T-helper 2 cell treated with Interferon-gamma antibody and Interleukin-4, amounts not matched to agents 5 μg/mL and 100 μg/mL, for 36 hours (primary cell): ENCODE results near the gene FMN1.
"Not testable (repeated sequence)": the region's sequence is repeated elsewhere in the genome, so short reads cannot be mapped to it uniquely, and the experiment has no call there.

Source experiments
- DNase-seq: peaks from one replicate; pipeline ENCODE4 v3.0.0; 2021; ENCODE audit warnings: low spot score
- H3K27ac Mint-ChIP-seq: one replicate; pipeline ENCODE4 v1.8.0; 2021; ENCODE audit warnings: mild to moderate bottlenecking, mixed read lengths
- H3K27me3 Mint-ChIP-seq: one replicate; pipeline ENCODE4 v1.8.0; 2021; ENCODE audit warnings: low read depth, mixed read lengths
- H3K36me3 Mint-ChIP-seq: one replicate; pipeline ENCODE4 v1.8.0; 2021; ENCODE audit warnings: low read depth, mixed read lengths
- H3K4me1 Mint-ChIP-seq: one replicate; pipeline ENCODE4 v1.8.0; 2021; ENCODE audit warnings: low read depth, mixed read lengths
- H3K4me3 Mint-ChIP-seq: one replicate; pipeline ENCODE4 v1.8.0; 2022; ENCODE audit warnings: mild to moderate bottlenecking, moderate library complexity, mixed read lengths
- H3K9me3 Mint-ChIP-seq: one replicate; pipeline ENCODE4 v1.8.0; 2021; ENCODE audit warnings: mixed read lengths

FMN1 gene

DNA sequence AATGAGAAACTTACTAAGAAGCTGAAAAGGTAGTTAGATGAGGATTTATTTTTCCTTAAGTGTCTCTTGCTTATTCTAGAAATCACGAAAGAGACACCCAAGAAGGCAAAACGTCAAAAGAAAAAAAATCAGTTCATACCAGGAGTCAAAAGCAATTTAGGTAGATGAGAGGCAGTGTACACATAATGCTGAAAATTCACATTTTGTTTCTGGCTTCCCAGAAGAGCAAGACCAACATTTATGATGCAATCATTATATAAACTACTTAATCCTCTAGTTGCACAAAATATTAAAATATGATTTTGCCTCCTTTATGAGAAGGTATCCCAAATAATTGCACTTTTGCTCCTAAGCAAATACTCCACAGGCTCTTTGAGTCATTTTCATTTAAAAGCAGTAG lies 228.0 kb downstream of the FMN1 start:
- no peak for DNase-seq
- Mint-ChIP-seq H3K4me3 (no peak overlapping the region), H3K27me3 (no peaks in the 10 kb centered on the region), H3K4me1 (no peaks in the 10 kb centered on the region), H3K9me3 (no peaks in the 10 kb centered on the region), H3K27ac (no peak overlapping the region), H3K36me3 (no peaks in the 10 kb centered on the region)

DNA sequence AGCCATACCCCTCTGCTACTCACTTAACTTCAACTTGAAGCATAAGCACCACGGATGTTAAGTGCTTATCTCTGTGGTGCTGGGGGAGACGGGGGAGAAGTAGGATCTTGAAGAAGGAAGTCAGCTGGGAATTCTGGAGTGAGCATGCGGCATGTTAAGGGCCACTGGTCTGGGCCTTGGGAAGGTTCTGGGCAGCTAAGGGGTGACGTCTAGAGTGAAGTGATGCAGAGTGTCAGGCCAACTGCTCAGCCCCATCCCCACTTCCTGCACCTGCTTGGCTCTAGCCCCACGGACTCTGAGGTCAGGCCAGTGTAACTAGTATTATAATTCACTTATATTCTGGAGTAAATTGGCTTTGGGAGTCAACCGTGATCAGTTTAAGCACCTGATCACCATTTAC lies 228.6 kb downstream of the FMN1 start:
- H3K27ac Mint-ChIP-seq = no peak overlapping the region
- no peak overlapping the region for H3K4me3 Mint-ChIP-seq
- H3K27me3 Mint-ChIP-seq = no peaks in the 10 kb centered on the region
- no peak for DNase-seq
- H3K9me3 Mint-ChIP-seq = no peaks in the 10 kb centered on the region
- no peaks in the 10 kb centered on the region for H3K4me1 Mint-ChIP-seq
- no peaks in the 10 kb centered on the region for H3K36me3 Mint-ChIP-seq

DNA sequence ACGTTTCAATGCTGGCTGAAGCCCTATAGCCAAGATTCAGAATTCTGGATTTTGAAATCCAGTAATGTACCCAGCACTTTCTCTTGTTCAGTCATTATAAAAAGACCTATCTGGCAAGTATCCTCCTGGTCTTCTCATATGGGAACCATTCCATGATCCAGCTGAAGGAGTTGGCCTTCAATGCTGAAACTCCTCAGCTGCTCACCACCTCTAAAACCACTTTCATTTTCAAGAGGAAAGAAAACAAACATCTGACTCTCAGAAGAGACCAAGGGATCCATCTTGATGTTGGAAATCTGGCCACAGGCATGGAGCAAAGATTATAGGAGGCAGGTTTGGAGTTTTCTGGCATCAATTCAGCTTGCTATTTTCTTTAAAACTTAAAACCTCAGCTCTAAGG lies 235.4 kb downstream of the FMN1 start:
- Mint-ChIP-seq H3K36me3 (no peaks in the 10 kb centered on the region), H3K4me1 (no peaks in the 10 kb centered on the region), H3K4me3 (no peak overlapping the region), H3K27ac (no peak overlapping the region), H3K27me3 (no peaks in the 10 kb centered on the region), H3K9me3 (no peaks in the 10 kb centered on the region)
- DNase-seq = no peak

DNA sequence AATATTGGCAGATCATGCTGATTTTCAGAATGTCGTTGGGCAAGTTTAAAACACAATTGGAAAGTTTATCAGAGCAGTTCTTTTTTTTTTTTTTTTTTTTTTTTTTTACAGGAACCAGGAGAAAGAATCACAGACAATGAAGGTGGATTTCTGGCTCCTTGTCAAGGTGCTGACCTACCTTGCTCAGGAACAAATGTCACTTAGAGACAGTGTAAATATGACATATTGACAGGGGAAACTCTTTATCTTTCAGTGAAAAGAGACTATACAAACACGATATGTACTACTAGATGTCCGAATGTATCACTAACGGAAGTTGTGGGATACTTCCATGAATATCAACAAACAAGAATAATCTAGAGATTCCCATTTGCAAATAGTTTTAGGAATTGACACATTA lies 237.3 kb downstream of the FMN1 start:
- no peak overlapping the region for H3K27ac Mint-ChIP-seq
- H3K36me3 Mint-ChIP-seq = no peaks in the 10 kb centered on the region
- H3K4me1 Mint-ChIP-seq = no peaks in the 10 kb centered on the region
- no peak overlapping the region for H3K4me3 Mint-ChIP-seq
- no peak for DNase-seq
- H3K9me3 Mint-ChIP-seq = no peaks in the 10 kb centered on the region
- H3K27me3 Mint-ChIP-seq = no peaks in the 10 kb centered on the region

DNA sequence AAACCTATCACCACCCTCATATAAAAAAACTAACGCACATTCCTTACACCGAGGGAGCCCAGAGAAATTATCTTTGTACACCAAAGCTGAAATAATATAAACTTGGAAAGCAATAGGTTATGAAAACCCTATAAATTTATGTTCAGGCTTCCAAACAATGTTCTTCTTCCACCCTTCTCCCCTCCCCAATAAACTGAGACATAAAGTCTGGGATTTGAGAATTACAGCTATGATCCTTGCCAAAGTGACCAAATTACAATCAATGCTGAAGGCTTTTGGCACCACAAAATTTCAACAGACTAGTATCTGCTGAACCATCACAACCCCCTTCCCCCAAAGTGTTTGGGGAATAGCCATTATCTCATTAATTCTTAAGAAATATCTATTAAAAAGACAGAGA lies 237.8 kb downstream of the FMN1 start:
- Mint-ChIP-seq H3K9me3 (no peaks in the 10 kb centered on the region), H3K36me3 (no peaks in the 10 kb centered on the region), H3K4me3 (no peak overlapping the region), H3K4me1 (no peaks in the 10 kb centered on the region), H3K27ac (no peak overlapping the region), H3K27me3 (no peaks in the 10 kb centered on the region)
- no peak for DNase-seq

DNA sequence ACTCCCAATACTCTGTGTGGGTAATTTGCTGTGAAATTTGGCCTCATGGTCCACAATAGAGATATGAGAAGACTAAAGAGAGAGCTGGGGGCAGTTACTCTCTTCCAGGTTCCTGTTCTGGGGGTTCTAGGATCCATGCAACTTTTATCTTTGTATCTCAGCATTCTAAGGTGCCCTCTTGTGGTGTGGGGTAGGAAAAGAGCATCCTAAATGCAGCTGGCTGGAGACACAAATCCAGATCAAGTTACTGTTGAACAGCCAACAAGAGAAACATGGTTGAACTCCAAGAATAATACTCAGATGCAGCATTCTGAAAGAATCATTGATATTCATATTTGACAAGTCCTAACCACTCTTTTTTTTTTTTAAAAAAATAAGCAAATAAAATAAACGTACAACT lies 238.5 kb downstream of the FMN1 start:
- no peaks in the 10 kb centered on the region for H3K36me3 Mint-ChIP-seq
- H3K27ac Mint-ChIP-seq = no peak overlapping the region
- H3K4me3 Mint-ChIP-seq = no peak overlapping the region
- DNase-seq = no peak
- H3K9me3 Mint-ChIP-seq = no peaks in the 10 kb centered on the region
- H3K27me3 Mint-ChIP-seq = no peaks in the 10 kb centered on the region
- H3K4me1 Mint-ChIP-seq = no peaks in the 10 kb centered on the region

DNA sequence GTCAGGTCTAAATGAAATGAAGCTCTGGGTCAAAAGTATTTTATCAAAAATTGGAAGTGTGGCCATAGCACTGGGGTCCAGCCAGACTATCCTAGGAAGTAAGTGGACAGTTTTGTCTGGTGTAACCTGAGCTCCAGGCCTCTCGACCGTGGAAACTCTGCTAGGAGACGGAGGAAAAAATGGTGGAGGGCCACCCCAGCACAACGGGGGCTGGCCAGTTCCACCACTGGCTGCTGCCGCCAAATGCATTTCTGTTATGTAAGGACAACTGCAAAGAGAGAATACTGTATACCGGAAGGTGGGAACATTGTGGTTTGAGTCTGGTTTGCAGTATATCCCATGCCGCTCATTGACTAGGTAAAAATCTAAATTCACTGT lies 241.0 kb downstream of the FMN1 start:
- Mint-ChIP-seq H3K36me3 (no peaks in the 10 kb centered on the region), H3K4me1 (no peaks in the 10 kb centered on the region), H3K9me3 (no peaks in the 10 kb centered on the region), H3K27ac (no peak overlapping the region), H3K4me3 (no peak overlapping the region), H3K27me3 (no peaks in the 10 kb centered on the region)
- no peak for DNase-seq

DNA sequence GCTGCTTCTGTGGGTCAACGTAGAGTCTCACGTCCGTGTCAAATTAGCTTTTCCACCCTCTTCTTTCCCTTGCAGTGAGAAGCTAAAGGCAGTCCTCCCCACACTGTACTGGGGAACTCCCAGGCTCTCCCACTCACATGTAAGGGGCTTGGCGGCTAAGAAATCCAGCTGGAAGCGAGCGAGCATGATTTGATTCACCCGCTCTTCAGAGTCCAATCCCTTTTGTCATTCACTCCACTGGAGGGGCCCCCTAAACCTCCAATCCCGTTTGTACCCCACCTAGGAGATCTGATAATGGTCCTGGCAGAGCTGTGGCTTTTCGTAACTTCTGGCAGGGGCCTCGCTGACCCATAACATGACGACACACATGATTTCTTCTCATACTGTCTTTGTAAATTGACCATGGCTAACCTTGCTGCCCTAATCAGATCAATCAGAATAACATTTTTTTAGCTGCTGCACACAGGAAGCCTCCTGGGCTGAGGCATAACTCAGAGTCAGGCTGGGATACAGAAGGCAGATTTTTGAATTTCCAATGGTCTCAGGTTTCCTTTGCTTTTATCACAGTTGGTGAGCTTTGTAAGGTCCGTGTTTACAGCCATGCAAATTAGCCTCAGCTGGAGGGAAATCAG lies 241.5 kb downstream of the FMN1 start:
- DNase-seq = no peak
- no peaks in the 10 kb centered on the region for H3K4me1 Mint-ChIP-seq
- no peak overlapping the region for H3K4me3 Mint-ChIP-seq
- H3K36me3 Mint-ChIP-seq = no peaks in the 10 kb centered on the region
- H3K27ac Mint-ChIP-seq = no peak overlapping the region
- H3K27me3 Mint-ChIP-seq = no peaks in the 10 kb centered on the region
- no peaks in the 10 kb centered on the region for H3K9me3 Mint-ChIP-seq

DNA sequence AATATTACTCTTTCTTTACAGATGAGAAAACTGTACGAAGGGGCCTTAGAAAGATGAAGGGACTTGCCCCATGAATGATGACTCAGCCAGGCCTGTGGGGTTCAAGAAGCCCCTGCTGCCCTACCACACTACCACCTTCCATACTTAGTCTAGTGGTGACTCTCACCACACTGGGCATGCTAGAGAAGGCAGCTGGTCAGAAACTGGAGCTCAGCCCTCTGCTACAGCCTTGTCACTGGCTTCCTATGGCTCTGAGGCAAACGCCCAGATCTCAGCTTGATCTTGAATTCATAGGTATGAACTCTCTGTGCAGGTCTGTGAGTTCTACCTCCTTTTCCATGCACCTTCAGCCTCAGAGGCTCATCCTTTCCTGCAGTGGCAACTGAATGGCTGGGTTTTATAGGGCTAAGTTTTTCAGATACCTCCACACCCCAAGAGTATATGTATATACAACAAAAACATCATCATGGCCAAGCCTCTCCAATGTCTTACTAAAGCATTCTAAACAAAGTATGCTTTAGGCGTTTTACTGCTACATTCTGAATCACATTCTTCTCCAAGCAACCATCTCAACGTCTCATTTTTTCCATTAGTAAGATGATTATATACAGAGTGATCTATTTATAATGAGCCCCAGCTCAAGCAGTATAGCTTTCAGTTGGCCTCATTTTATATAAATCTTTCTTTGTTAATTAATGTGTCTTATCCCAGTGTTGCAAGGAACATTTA lies 242.6 kb downstream of the FMN1 start:
- no peaks in the 10 kb centered on the region for H3K36me3 Mint-ChIP-seq
- H3K27me3 Mint-ChIP-seq = no peaks in the 10 kb centered on the region
- H3K9me3 Mint-ChIP-seq = no peaks in the 10 kb centered on the region
- no peak overlapping the region for H3K27ac Mint-ChIP-seq
- no peak for DNase-seq
- no peak overlapping the region for H3K4me3 Mint-ChIP-seq
- H3K4me1 Mint-ChIP-seq = no peaks in the 10 kb centered on the region

DNA sequence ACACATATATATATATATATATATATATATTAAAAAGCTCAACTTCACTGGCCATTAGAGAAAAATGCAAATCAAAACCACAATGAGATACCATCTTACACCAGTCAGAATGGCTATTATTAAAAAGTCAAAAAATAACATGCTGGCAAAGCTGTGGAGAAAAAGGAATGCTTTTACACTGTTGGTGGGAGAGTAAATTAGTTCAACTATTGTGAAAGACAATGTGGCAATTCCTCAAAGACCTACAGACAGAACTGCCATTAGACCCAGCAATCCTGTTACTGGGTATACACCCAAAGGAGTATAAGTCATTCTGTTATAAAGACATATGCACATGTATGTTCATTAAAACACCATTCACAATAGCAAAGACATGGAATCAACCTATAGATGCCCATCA lies 244.5 kb downstream of the FMN1 start:
- H3K27me3 Mint-ChIP-seq, H3K9me3 Mint-ChIP-seq, DNase-seq, H3K4me1 Mint-ChIP-seq, H3K36me3 Mint-ChIP-seq, H3K27ac Mint-ChIP-seq, H3K4me3 Mint-ChIP-seq: not testable (repeated sequence)

DNA sequence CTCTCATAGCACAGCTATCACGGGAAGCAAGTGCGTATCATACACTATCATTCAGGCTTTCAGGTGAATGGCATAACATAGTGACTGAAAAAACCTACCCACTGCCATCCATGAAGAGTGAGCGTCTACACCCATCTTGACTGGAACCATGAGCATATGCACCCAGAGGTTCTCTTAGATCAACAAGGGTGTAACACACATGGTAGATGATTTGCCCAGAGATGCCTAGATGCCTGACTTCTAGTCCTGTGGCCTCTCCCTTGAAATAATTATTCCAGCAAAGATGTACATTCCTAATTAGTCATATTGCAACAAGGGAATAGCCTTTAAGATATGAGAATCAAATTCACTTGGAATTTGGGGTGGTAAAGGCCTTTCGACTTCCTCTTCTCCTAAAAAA lies 248.3 kb downstream of the FMN1 start:
- no peak for DNase-seq
- Mint-ChIP-seq H3K27me3 (no peaks in the 10 kb centered on the region), H3K27ac (no peak overlapping the region), H3K4me1 (no peaks in the 10 kb centered on the region), H3K36me3 (no peaks in the 10 kb centered on the region), H3K4me3 (no peak overlapping the region), H3K9me3 (no peaks in the 10 kb centered on the region)

DNA sequence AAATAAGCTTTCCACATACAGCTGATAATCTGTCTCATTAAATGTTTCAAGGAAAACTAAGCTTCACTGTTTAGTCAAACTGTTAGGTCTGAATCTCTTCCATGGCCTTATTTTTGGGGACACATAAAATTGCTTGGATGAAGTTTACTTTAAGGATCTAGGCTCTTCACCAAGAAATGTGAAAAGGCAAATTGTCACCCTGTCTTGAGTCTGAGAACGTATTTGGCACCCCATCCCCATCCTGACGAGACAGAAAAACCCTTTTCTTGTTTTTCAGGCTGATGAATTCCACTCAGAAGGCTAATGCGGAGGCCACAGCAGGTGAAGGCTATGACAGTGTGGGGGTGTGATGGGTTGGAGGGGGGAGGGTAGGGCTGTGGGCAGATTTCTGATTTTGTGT lies 250.1 kb downstream of the FMN1 start:
- Mint-ChIP-seq H3K4me3 (no peak overlapping the region), H3K27me3 (no peaks in the 10 kb centered on the region), H3K36me3 (no peaks in the 10 kb centered on the region), H3K4me1 (no peaks in the 10 kb centered on the region), H3K27ac (no peak overlapping the region), H3K9me3 (no peaks in the 10 kb centered on the region)
- DNase-seq = no peak

DNA sequence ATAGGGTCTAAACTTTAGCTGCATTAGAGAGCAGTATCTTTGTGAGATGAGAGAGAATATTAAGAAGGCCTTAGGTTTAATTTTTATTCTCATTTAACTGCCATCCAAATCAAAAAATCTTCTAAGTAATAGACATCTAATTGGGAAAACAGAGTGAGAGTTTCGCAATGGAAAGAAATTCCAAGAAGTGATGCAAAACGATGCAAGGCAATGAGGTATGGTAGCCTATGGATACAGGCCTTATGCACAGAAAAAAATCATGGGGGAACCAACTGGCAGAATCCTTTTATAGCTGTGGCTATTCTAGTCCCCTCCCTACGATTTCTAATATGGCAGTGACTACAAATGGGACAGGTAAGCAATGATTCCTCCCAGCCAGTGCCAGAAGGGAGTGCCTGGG lies 250.8 kb downstream of the FMN1 start:
- Mint-ChIP-seq H3K4me3 (no peak overlapping the region), H3K27ac (no peak overlapping the region), H3K9me3 (no peaks in the 10 kb centered on the region), H3K4me1 (no peaks in the 10 kb centered on the region), H3K27me3 (peaks cover 2% of the 10 kb centered on the region), H3K36me3 (no peaks in the 10 kb centered on the region)
- DNase-seq = no peak

DNA sequence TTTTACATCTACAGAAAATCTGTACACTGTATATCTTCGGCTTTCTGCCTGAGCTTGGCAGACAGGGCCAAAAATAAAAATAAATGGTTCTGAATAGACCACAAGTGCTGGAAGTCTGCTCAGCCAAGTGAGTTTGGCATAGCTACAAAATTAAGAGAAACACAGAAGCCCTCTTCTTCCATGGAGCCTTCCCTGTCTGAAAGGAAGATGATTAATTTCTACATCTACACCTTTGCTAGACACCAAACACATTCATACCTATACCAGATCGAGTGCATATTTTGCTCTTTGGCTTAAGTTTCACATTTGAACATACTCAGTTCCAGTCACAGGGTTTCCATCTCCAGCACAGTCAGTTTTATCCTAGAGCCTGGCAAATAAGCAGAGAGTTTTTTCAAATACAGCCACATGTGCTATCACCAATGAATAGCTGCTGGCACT lies 252.1 kb downstream of the FMN1 start:
- Mint-ChIP-seq H3K9me3 (no peaks in the 10 kb centered on the region), H3K27me3 (peaks cover 2% of the 10 kb centered on the region), H3K4me3 (no peak overlapping the region), H3K36me3 (no peaks in the 10 kb centered on the region), H3K27ac (no peak overlapping the region), H3K4me1 (no peaks in the 10 kb centered on the region)
- no peak for DNase-seq

DNA sequence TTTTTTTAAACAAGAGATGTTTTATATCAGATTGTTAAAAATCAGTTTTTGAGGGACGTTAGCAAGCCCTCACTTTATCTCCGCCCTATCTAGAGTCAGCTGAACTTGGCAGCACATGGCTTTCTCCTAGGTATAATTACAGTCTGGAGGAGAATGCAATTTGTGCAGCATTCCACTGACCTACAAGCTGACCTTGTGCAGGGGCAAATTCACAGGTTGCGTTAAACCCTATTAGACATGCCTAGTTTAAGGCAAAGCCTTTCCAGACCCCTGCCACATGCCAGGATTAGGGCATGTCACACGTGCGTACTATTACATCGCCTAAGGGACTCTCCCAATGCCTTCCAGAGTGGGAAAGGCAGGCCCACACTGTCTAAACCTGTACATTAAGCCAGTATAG lies 252.7 kb downstream of the FMN1 start:
- no peaks in the 10 kb centered on the region for H3K4me1 Mint-ChIP-seq
- no peak for DNase-seq
- H3K9me3 Mint-ChIP-seq = no peaks in the 10 kb centered on the region
- peaks cover 2% of the 10 kb centered on the region for H3K27me3 Mint-ChIP-seq
- no peaks in the 10 kb centered on the region for H3K36me3 Mint-ChIP-seq
- H3K4me3 Mint-ChIP-seq = no peak overlapping the region
- no peak overlapping the region for H3K27ac Mint-ChIP-seq
